Renal cortical epithelial cell (primary cell): ENCODE measurements around the gene DDA1. TPM values are rescaled to one million over a fixed set of nuclear protein-coding genes. Genes with fewer than 3 reads are reported as not detected.
"Not testable (repeated sequence)": the region's sequence is repeated elsewhere in the genome, so short reads cannot be mapped to it uniquely, and the experiment has no call there.

Source experiments
- DNase-seq: peaks from one replicate; pipeline ENCODE4 v3.0.0-alpha.2; 2011; ENCODE audit warnings: low read depth
- total RNA-seq: library from RNA; depleted of rRNA; stranded (reverse); fragments of >200 nt; gene quantifications from 2 replicates; pipeline ENCODE4 v1.2.3, GENCODE V29; 2014

Gene DDA1
- total RNA-seq, 1 donor from 2014 or later: 30.3 TPM

GRCh38 chr19:17346109-17346671 lies 36.8 kb downstream of the DDA1 start:
- peak; percentile 16 for DNase-seq

- DNase-seq: no peak
These were observed 38.0 kb downstream of the DDA1 start for GRCh38 chr19:17347361-17347760.

- DNase-seq: no peak
These were observed 38.5 kb downstream of the DDA1 start for GRCh38 chr19:17347877-17348276.

- DNase-seq: peak; percentile 23
These were observed 39.3 kb downstream of the DDA1 start for GRCh38 chr19:17348700-17349099.

GRCh38 chr19:17351815-17352435 lies 42.6 kb downstream of the DDA1 start:
- DNase-seq: no peak

- DNase-seq: no peak
These were observed 43.4 kb downstream of the DDA1 start for GRCh38 chr19:17352608-17353280.

- DNase-seq: no peak
These were observed 44.0 kb downstream of the DDA1 start for GRCh38 chr19:17353386-17353785.

GRCh38 chr19:17357078-17357666 lies 47.8 kb downstream of the DDA1 start:
- no peak for DNase-seq

GRCh38 chr19:17357724-17358123 lies 48.4 kb downstream of the DDA1 start:
- DNase-seq: no peak

- DNase-seq: no peak
These were observed 49.0 kb downstream of the DDA1 start for GRCh38 chr19:17358395-17358794.

GRCh38 chr19:17359905-17360800 lies 50.8 kb downstream of the DDA1 start:
- DNase-seq: no peak

- DNase-seq: not testable (repeated sequence)
These were observed 54.7 kb downstream of the DDA1 start for GRCh38 chr19:17363852-17364605.

- DNase-seq: no peak
These were observed 56.0 kb downstream of the DDA1 start for GRCh38 chr19:17365361-17365760.

GRCh38 chr19:17370026-17370587 lies 60.7 kb downstream of the DDA1 start:
- no peak for DNase-seq

Other genes with a start within 250 kb of the DDA1 start
- gene HAUS8, start 234.1 kb upstream of the DDA1 start, total RNA-seq: 2.0 and 4.0 TPM in 2 replicates
- gene MYO9B, start 233.8 kb upstream of the DDA1 start, total RNA-seq: 28.7 and 54.2 TPM in 2 replicates
- 19.6 and 22.3 TPM in 2 replicates for gene USE1, start 94.2 kb upstream of the DDA1 start, total RNA-seq
- 4.5 TPM in 1 of 2 replicates, not detected in the other for gene OCEL1, start 83.3 kb upstream of the DDA1 start, total RNA-seq
- 75.7 and 118 TPM in 2 replicates for gene NR2F6, start 63.6 kb upstream of the DDA1 start, total RNA-seq
- gene USHBP1, start 44.8 kb upstream of the DDA1 start, total RNA-seq: 0.20 TPM in 1 of 2 replicates, not detected in the other
- gene BABAM1, start 42.1 kb upstream of the DDA1 start, total RNA-seq: 75.3 and 119 TPM in 2 replicates
- 0.52 and 1.1 TPM in 2 replicates for gene ANKLE1, start 27.7 kb upstream of the DDA1 start, total RNA-seq
- gene ABHD8, start 6.1 kb upstream of the DDA1 start, total RNA-seq: 11.8 and 19.4 TPM in 2 replicates
- 54.2 and 57.8 TPM in 2 replicates for gene MRPL34, start 3.7 kb upstream of the DDA1 start, total RNA-seq
- gene ANO8, start 25.3 kb downstream of the DDA1 start, total RNA-seq: 5.9 and 10.3 TPM in 2 replicates
- gene GTPBP3, start 28.0 kb downstream of the DDA1 start, total RNA-seq: 19.6 and 22.4 TPM in 2 replicates
- gene PLVAP, start 67.8 kb downstream of the DDA1 start, total RNA-seq: 0.10 and 0.52 TPM in 2 replicates
- gene CCDC194, start 84.6 kb downstream of the DDA1 start, total RNA-seq: 0.20 TPM in 1 of 2 replicates, not detected in the other
- 101 and 183 TPM in 2 replicates for gene BST2, start 96.1 kb downstream of the DDA1 start, total RNA-seq
- gene MVB12A, start 110.5 kb downstream of the DDA1 start, total RNA-seq: 47.0 and 70.2 TPM in 2 replicates
- 0.30 TPM in 1 of 2 replicates, not detected in the other for gene TMEM221, start 139.1 kb downstream of the DDA1 start, total RNA-seq
- not detected in 2 replicates for gene NXNL1, start 151.4 kb downstream of the DDA1 start, total RNA-seq
- 10.1 and 19.4 TPM in 2 replicates for gene SLC27A1, start 161.0 kb downstream of the DDA1 start, total RNA-seq
- gene PGLS, start 202.1 kb downstream of the DDA1 start, total RNA-seq: 53.2 and 63.9 TPM in 2 replicates
- 53.9 and 75.0 TPM in 2 replicates for gene COLGALT1, start 246.1 kb downstream of the DDA1 start, total RNA-seq